GM12872 (cell line): ENCODE results near the gene CHID1.

Experiments
- CTCF ChIP-seq: IDR thresholded peaks from 3 replicates; pipeline ENCODE4 v1.5.1; 2011; ENCODE audit warnings: low read depth, mild to moderate bottlenecking, low read length, moderate library complexity; ENCODE audit not compliant: insufficient read depth

Gene CHID1

GRCh38 chr11:829847-830294 is 80.7 kb downstream of the CHID1 start:
- TF ChIP-seq CTCF = no peak

GRCh38 chr11:829176-829846 is 81.3 kb downstream of the CHID1 start:
- TF ChIP-seq CTCF = no peak

- no peak for TF ChIP-seq CTCF
These were observed 82.0 kb downstream of the CHID1 start for GRCh38 chr11:828506-829175.

- no peak for TF ChIP-seq CTCF
These were observed 82.8 kb downstream of the CHID1 start, which contains the start of gene CRACR2B for GRCh38 chr11:827897-828192. CRACR2B (plus strand) TSS chr11:827919; CDS start chr11:828608, 689 bp downstream.

GRCh38 chr11:827146-827896 is 83.3 kb downstream of the CHID1 start:
- TF ChIP-seq CTCF = no peak

- TF ChIP-seq CTCF = no peak
These were observed 83.8 kb downstream of the CHID1 start for GRCh38 chr11:826836-827145.

- no peak for TF ChIP-seq CTCF
These were observed 84.4 kb downstream of the CHID1 start for GRCh38 chr11:826227-826621.
